Measurements from ENCODE around the gene PACRG. TPM values are rescaled to one million over a fixed set of nuclear protein-coding genes. Genes with fewer than 3 reads are reported as not detected.

Gene PACRG
- total RNA-seq, 1 donor, result under 0.01 TPM

DNA sequence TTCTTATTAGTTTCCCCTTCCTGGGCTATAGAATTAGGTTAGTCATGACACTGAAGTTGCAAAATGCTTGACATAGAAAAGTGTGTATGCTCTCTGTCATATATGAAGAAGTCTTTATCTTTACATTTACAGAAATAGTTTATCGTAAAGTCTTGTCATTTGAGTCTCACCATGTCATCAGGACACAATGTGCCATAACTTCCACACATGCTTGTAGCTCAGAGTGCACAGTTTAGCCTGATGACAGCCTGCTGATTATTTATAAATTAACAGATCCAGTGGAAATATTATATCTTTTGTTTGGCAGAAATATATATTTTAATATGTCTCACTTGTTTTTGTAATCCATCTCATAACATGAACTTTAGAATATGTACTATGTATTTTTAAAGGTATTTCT, 399.8 kb downstream of the PACRG start:
- DNase-seq (ENCODE audit: low read depth), result no peak
- TF ChIP-seq, protein P1, sequence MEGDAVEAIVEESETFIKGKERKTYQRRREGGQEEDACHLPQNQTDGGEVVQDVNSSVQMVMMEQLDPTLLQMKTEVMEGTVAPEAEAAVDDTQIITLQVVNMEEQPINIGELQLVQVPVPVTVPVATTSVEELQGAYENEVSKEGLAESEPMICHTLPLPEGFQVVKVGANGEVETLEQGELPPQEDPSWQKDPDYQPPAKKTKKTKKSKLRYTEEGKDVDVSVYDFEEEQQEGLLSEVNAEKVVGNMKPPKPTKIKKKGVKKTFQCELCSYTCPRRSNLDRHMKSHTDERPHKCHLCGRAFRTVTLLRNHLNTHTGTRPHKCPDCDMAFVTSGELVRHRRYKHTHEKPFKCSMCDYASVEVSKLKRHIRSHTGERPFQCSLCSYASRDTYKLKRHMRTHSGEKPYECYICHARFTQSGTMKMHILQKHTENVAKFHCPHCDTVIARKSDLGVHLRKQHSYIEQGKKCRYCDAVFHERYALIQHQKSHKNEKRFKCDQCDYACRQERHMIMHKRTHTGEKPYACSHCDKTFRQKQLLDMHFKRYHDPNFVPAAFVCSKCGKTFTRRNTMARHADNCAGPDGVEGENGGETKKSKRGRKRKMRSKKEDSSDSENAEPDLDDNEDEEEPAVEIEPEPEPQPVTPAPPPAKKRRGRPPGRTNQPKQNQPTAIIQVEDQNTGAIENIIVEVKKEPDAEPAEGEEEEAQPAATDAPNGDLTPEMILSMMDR (IDR thresholded peaks at IDR 0.05; ENCODE audit: insufficient read depth, low read depth, low read length), result no peak
- no peak overlapping the region for H3K4me3 ChIP-seq (ENCODE audit: low read depth, low read length)

DNA sequence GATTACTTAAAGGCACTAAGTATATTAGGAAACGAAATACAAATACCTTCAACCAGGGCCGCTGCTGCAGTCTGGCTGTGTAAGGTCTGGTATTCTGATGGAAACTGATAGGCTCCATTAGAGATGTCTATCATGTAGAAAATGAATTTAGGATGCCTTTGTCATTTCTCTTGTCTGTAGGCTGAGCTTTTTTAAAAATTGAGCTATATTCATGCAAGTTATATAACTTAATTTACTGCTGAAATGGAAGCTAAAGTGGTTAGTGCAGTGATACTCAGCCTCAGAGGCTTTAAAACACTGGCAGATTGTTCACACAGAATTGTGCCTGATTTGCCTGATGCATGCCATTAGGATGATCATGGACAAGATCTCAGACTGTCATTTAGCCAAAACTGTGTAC, 400.6 kb downstream of the PACRG start:
- TF ChIP-seq, protein P1 (IDR thresholded peaks at IDR 0.05; ENCODE audit: insufficient read depth, low read depth, low read length), result no peak
- DNase-seq (ENCODE audit: low read depth), result no peak
- H3K4me3 ChIP-seq (ENCODE audit: low read depth, low read length), result no peak overlapping the region

DNA sequence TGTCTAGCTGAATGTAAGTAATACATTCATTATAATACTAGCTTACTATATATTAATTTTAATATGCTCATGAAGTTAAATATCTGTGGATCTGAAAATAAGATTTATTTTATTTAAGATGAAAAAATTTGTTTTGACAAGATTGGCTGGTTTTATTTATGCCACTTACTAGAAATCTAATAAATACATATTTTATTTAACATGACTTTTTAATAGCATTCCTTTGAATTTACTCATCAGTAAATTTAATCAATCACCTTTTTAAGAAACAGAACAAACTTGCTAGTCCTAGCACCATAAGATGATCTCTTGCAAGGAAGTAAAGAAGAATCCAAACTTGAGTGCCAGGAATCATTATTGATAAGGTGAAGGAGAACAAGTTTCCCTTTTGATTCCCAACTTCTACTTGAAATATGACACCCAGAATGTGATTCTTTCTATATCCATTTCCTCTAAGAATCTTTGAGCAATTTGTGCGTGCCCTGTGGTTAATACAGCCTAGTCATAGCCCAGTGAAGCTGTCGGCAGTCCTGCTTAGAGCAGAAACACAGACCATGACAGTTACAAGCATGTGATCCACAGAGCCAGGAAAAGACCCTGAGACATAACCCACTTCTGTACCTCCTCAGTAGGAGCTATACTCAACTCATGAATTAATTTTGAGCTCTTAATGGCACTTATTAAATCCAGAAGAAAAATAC, 404.4 kb downstream of the PACRG start:
- TF ChIP-seq, protein P1 (IDR thresholded peaks at IDR 0.05; ENCODE audit: insufficient read depth, low read depth, low read length), result no peak
- no peak for DNase-seq (ENCODE audit: low read depth)
- no peak overlapping the region for H3K4me3 ChIP-seq (ENCODE audit: low read depth, low read length)

DNA sequence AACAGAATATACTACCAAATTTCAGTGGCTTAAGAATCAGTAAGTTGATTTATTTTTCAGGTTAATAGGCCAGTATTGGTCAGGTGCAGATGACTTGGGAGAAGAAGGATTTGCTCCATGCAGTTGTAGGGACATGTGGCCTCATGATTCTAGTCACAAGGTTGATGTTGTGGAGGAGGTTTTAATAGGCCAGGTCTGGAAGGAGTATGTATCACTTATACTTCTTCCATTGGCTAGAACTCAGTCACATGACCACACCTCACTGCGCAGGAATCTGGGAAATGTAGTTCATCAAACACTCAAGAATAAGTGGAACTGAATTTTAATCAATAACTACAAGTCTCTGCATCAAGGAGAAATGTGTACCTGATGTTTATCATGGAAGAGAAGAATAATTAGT, 405.2 kb downstream of the PACRG start:
- TF ChIP-seq, protein P1 (IDR thresholded peaks at IDR 0.05; ENCODE audit: insufficient read depth, low read depth, low read length), result no peak
- H3K4me3 ChIP-seq (ENCODE audit: low read depth, low read length), result no peak overlapping the region
- DNase-seq (ENCODE audit: low read depth), result no peak

DNA sequence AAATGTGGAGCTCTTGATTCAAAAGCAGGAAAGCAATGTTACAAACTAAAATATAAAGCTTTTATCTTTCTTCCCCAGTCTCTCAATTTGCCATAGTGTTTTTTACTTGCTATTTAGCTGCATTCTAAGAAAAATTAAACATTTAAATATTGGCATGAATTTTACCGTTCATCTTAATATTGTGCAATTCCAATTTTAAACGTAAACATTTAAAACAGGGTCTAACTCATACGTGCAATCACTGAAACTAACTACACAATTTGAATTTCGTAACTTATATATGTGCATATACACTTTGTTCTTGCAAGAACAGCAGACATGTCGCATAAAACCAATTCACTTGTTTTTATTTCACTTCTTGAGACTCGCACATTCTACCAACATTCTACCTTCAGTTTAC, 405.9 kb downstream of the PACRG start:
- TF ChIP-seq, protein P1 (IDR thresholded peaks at IDR 0.05; ENCODE audit: insufficient read depth, low read depth, low read length), result no peak
- H3K4me3 ChIP-seq (ENCODE audit: low read depth, low read length), result no peak overlapping the region
- DNase-seq (ENCODE audit: low read depth), result no peak

DNA sequence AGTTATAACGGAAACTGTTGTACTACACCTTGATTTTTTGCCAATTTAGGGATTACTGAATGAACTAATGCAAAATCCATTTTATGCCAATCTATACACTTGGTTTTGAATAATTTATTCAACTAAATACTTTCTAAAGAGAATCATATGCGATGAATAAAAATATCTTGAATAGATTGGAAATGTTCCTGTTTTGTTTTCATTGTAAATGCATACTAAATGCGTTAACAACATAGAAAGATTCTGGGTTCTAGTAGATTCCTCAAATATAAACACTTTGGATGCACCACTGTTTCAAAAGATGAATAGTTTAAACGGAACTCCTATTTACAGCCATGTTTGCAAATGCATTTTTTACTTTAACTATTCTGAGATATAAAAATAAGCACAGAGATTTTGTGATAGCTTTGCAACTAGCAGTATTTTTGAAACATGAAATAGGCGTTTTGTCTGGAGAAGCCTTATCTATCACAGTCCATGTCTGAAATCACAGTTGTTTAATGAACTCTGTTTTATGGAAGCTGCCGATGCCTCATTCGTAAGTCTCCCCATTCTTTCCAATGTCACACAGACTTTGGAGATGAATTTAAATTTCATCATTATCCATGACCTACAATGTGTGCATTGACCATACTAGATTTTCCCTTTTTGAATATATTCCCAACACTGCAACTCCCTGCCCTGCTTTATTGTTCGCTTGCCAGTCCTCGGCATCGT, 409.1 kb downstream of the PACRG start:
- TF ChIP-seq, protein P1 (IDR thresholded peaks at IDR 0.05; ENCODE audit: insufficient read depth, low read depth, low read length), result no peak
- H3K4me3 ChIP-seq (ENCODE audit: low read depth, low read length), result no peak overlapping the region
- DNase-seq (ENCODE audit: low read depth), result no peak

Data from fibroblast of villous mesenchyme (primary cell).